GM21529 (cell line): Measurements from ENCODE around the gene EXD2.
"Not testable (repeated sequence)": the region's sequence is repeated elsewhere in the genome, so short reads cannot be mapped to it uniquely, and the experiment has no call there.

Experiments
- ATAC-seq: cut with Tn5 transposase; IDR thresholded peaks from one replicate; pipeline ENCODE4 v1.9.1; 2021; ENCODE audit not compliant: unreplicated experiment

Gene EXD2, protein sequence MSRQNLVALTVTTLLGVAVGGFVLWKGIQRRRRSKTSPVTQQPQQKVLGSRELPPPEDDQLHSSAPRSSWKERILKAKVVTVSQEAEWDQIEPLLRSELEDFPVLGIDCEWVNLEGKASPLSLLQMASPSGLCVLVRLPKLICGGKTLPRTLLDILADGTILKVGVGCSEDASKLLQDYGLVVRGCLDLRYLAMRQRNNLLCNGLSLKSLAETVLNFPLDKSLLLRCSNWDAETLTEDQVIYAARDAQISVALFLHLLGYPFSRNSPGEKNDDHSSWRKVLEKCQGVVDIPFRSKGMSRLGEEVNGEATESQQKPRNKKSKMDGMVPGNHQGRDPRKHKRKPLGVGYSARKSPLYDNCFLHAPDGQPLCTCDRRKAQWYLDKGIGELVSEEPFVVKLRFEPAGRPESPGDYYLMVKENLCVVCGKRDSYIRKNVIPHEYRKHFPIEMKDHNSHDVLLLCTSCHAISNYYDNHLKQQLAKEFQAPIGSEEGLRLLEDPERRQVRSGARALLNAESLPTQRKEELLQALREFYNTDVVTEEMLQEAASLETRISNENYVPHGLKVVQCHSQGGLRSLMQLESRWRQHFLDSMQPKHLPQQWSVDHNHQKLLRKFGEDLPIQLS

DNA sequence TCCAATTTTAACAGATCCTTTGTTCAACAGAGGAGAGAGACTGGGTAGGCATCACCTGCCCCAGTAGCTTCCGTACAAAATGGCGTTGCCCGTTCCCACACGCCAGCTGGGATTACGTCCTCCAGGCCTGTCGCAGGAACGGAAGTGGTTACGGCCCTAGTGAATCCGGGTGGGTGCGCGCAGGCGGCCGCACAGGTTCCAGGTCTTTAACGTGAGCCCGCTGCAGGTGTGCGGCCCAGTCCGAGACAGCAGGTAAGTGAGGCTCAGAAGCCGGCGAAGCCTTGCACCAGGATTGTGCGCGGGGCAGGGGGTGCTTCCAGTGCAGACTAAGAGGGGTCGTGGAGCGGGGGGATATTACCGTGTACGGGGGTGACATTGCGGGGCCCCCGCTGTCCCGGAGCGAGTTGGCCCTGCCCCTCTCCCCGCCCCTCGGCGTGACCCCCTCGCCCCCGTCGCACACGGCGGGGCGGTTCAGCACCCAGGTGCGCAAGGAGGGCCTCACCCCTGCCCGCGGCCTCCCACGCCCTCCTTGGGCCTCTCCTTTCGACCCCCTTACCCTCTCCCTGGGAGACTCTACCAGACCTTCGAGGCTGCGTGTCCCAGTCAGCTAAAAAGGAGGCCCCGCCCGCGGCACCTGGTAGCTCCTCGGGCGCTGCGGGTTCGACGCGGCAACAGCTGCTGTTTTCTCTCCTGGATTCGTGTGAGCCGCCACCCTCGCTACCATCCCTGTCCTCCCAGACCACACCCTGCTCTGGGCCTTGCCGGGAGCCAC is at the start of gene EXD2:
EXD2 (plus strand) TSS at position 159 of the 772 bp plus-strand sequence. CDS start 17,973 bp downstream, outside the sequence.
- peak; percentile 93 for ATAC-seq

DNA sequence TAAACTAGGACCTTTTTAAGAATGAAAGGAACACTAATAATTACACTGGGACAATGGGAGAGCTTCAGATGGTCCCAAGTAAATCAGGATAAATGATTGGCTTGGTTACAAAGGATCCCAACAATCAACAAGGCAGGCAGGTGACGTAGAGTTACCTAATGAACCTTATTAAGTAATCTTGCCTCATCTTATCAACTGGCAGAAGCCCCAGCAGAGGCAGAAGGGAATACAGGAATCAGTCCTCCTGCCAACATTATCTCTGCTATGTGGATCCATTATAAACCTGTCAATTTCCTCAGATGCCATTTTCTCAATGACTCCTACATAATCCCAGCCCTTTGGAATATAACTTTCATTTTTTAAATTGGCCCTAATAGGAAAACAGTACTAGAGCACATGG is 49.7 kb upstream of the EXD2 start:
- ATAC-seq, result no peak

DNA sequence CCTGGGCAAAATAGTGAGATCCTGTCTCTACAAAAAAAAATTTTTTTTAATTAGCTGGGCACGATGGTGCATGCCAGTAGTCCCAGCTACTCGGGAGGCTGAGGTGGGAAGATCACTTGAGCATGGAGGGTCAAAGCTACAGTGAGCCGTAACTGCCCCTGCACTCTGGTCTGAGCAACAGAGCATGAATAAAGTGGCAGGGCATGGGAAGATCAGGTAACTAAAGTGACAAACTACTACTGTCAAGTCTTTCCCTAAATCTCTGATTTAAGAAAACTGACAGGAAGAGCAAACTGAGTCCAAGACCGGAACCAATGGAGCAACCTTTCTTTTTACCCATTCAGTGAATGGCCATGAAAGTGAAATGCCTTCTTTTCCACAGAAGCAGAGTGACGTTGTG is 49.2 kb upstream of the EXD2 start:
- ATAC-seq, result no peak

GRCh38 chr14:69149461-69150244 is 41.6 kb upstream of the EXD2 start:
- no peak for ATAC-seq

- ATAC-seq, result peak; percentile 46
Observed at GRCh38 chr14:69151458-69152180, 39.7 kb upstream of the EXD2 start.

DNA sequence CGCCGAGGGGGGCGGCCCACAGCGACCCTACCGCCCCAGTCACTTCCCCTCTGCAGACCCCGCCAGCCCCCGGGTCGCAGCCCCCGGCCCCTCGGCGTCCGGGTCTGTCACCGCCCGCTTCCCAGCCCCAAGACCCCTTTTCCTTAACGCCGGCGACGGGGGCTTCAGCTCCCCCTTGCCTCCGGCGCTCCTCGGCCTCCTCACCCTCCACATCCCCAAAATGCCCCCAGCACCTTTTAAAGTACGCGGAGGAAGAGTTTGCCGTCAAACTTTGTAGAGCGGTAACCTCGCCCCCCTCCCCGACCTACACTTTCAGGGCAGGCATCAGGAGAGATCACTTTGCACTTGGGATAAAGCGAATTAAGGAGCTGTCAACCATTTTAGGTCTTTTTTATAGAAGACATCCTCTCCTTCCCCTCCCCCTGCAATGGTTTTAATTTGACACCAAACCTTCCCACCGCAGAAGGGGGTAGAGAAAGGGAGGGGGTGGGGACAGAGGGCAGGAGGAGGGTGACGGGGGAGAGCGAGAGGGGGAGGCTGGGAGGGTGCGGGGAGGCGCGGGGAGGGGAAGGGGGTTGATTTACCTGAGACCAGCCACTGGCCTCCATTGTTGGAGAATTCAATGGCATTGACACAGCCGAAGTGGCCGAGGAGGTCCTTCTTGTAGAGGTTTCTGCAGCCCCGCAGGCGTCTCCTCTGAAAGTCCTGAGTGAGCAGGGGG is 39.0 kb upstream of the EXD2 start:
- ATAC-seq, result peak; percentile 3

GRCh38 chr14:69152902-69153151 is 38.5 kb upstream of the EXD2 start, which contains the start of gene DCAF5:
Gene DCAF5, minus strand, starts transcription at chr14:69153119. Its CDS starts 141 bp downstream, at chr14:69152978.
- ATAC-seq, result no peak

- peak; percentile 91 for ATAC-seq
Observed at GRCh38 chr14:69153152-69153872, 38.0 kb upstream of the EXD2 start.

DNA sequence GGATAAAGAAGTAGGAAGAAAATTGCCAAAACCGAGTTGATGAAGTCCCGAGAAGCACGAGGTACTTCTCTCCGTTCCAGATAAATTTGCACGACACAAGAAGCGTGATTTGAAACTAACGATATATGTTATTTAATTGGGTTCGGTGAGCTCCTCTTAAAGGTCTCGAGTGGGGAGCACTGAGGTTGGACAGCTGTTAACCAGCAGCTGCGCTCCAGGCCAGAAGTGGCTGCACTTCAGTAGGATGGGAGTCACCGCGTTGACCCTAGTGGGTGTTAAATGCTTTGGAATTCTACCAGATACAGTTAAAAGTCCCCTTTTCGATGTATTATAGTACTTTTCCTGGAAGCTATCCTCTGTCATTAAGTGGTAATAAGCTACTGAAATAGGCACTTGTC is 37.4 kb upstream of the EXD2 start:
- ATAC-seq, result no peak

DNA sequence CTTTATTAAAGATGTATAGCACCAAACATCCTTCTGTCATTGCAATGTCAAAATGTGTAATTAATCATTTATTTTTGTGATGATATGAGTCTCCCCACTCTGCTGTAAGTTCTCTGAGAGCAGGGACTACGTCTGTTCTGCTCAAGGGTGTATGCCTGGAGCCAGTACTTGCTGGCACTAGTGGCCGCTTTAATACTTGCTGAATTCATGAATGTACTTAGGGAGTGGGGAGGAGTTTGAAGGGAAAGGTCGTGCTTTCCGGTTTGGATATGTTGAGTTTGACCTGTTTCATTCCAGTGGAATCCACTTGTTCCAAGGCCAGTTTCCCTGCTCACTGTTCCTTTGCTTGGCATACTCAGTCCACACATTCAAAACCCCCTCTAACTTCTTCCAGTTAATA is 36.5 kb upstream of the EXD2 start:
- no peak for ATAC-seq

- no peak for ATAC-seq
Observed at GRCh38 chr14:69156224-69156623, 35.1 kb upstream of the EXD2 start.

- no peak for ATAC-seq
Observed at GRCh38 chr14:69161590-69161989, 29.7 kb upstream of the EXD2 start.

GRCh38 chr14:69165787-69166186 is 25.5 kb upstream of the EXD2 start:
- ATAC-seq, result not testable (repeated sequence)

DNA sequence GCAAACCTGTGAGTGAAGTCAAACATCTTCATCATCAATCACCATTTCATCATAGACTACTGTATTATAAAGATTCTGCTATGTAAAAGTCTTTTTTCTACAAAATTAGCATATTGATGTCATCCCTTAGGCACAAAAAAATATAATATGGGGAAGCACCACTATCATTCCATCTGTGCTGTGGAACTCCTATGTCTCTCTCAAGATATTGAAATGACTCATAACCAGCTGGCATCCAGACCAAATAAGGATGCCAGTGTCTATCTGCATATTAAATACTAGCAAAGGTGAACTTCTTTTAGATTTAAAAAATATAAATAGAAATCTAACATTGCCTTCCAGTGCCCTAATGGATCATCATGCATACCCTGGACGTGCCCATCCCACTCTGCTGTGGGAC is 20.5 kb upstream of the EXD2 start:
- ATAC-seq, result no peak

DNA sequence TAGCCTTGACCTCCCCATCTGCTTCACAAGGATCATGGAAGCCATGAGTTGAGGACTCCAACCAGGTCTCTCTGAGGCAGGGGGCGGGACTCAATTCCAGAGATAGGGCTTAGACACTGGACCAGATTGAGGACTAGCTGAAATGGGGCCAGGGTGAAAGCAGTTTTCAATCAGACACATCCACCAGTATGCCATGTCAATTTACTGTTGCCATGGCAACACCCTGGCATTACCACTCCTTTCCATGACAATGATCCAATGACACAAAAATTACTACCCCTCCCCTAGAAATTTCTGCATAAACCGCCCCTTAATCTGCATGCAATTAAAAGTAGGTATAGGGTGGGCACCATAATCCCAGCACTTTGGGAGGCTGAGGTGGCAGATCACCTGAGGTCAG is 19.7 kb upstream of the EXD2 start:
- ATAC-seq, result no peak

DNA sequence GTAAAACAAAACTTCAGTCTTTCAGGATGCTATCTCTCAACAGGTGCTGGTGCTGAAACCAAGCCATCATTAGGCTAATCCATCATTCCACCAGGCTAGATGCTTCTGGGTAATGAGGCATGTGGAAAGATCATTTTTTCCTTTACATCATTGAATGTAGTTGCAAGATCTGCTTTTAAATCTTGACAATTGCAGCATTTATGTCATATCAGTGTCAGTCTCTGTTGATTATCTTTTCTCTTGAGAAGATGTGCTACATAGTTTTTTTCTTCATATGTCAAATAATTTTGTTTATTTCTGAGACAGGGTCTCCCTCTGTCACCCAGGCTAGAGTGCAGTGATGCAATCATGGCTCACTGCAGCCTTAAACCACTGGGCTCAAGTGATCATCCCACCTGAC is 16.2 kb upstream of the EXD2 start:
- ATAC-seq, result no peak

GRCh38 chr14:69181491-69181890 is 9.8 kb upstream of the EXD2 start:
- no peak for ATAC-seq

GRCh38 chr14:69182580-69182979 is 8.7 kb upstream of the EXD2 start:
- not testable (repeated sequence) for ATAC-seq

DNA sequence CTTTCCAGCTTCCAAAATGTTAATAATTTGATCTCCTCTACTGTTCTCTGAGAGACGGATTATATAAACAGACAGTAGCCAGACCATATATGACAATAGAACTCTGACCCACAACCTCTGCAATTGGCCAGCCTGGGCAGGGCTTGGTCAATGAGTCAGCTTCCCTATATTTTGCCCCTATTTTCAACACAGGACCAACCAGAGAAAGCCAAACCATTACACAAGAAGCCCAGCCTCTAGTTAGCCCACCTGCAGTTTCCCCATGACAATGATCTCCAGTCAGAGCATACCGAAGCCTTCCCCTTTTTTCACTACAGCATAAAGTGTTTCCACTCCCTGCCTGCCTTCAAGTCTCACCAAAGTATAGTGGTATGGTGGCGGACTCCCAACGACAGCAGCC is 7.6 kb upstream of the EXD2 start:
- ATAC-seq, result no peak
